ENCODE data around the gene SHC1.
A peak's percentile ranks its signal among the peaks of the same experiment; 100 is the strongest.
"Not testable (repeated sequence)": the region's sequence is repeated elsewhere in the genome, so short reads cannot be mapped to it uniquely, and the experiment has no call there.

Gene SHC1

GRCh38 chr1:154990276-154990675, 19.7 kb upstream of the SHC1 start:
- Histone ChIP-seq H3K36me3 (ENCODE audit: control insufficient read depth, insufficient read depth, low read length) (peaks cover 56% of the 10 kb centered on the region), H3K9me3 (ENCODE audit: control insufficient read depth, insufficient read depth, low read length) (no peaks in the 10 kb centered on the region), H3K9ac (ENCODE audit: low read depth, low read length) (no peak overlapping the region), H3K27ac (ENCODE audit: low read depth, low read length) (no peak overlapping the region), H3K4me3 (ENCODE audit: low read depth, low read length) (no peak overlapping the region), H3K27me3 (ENCODE audit: control insufficient read depth, insufficient read depth, low read length) (no peaks in the 10 kb centered on the region), H3K4me1 (ENCODE audit: control insufficient read depth, insufficient read depth, low read length) (no peaks in the 10 kb centered on the region)

DNA sequence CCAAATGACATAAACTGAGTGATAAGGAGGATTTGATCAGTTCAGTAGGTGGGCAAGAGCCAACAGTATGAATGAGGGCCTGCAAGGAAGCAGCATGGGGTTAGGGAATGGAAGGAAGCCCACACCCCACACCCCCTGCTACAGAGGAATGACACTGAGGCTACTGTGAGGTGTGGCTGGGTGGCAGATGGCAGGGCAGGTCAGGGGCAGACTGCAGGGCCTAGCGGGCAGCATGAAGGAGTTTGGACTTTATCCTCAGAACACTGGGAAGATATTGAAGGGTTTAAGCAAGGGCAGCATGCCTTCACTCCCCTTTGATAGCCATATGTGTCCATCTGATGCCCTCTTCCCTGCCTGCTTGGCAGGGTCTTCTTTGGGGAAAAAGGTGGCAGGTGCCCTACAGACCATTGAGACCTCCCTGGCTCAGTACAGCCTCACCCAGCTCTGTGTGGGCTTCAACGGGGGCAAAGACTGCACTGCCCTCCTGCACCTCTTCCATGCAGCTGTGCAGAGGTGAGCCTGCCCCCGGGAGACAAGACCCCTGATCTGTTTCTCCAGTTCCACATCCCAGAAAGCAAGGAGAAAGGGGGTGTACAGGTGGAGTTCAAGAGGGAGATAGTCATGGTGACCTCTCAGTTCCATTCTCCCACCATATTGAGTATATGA, 18.8 kb upstream of the SHC1 start:
- Histone ChIP-seq H3K4me3 (ENCODE audit: low read depth, low read length) (no peak overlapping the region), H3K27ac (ENCODE audit: low read depth, low read length) (no peak overlapping the region), H3K36me3 (ENCODE audit: control insufficient read depth, insufficient read depth, low read length) (peaks cover 56% of the 10 kb centered on the region), H3K9ac (ENCODE audit: low read depth, low read length) (no peak overlapping the region), H3K27me3 (ENCODE audit: control insufficient read depth, insufficient read depth, low read length) (no peaks in the 10 kb centered on the region), H3K9me3 (ENCODE audit: control insufficient read depth, insufficient read depth, low read length) (no peaks in the 10 kb centered on the region), H3K4me1 (ENCODE audit: control insufficient read depth, insufficient read depth, low read length) (no peaks in the 10 kb centered on the region)

DNA sequence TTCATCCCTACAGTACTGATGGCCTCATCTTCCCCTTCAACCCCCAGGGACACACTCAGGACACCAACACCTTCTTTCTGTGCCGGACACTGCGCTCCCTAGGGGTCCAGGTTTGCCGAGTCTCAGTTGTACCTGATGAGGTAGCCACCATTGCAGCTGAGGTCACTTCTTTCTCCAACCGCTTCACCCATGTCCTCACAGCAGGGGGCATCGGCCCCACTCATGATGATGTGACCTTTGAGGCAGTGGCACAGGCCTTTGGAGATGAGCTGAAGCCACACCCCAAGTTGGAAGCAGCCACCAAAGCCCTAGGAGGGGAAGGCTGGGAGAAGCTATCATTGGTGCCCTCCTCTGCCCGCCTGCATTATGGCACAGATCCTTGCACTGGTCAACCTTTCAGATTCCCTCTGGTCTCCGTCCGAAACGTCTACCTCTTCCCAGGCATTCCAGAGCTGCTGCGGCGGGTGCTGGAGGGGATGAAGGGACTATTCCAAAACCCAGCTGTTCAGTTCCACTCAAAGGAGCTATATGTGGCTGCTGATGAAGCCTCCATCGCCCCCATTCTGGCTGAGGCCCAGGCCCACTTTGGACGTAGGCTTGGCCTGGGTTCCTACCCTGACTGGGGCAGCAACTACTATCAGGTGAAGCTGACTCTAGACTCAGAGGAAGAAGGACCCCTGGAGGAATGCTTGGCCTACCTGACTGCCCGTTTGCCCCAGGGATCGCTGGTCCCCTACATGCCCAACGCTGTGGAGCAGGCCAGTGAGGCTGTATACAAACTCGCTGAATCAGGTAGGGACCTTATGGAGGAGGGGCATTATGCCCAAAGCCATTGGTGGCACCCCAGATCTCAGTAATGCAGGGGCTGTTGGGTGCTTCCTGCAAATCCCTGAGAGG, 17.8 kb upstream of the SHC1 start:
- H3K4me3 ChIP-seq (ENCODE audit: low read depth, low read length) = no peak overlapping the region
- H3K4me1 ChIP-seq (ENCODE audit: control insufficient read depth, insufficient read depth, low read length) = no peaks in the 10 kb centered on the region
- no peaks in the 10 kb centered on the region for H3K27me3 ChIP-seq (ENCODE audit: control insufficient read depth, insufficient read depth, low read length)
- H3K36me3 ChIP-seq (ENCODE audit: control insufficient read depth, insufficient read depth, low read length) = peaks cover 54% of the 10 kb centered on the region
- H3K27ac ChIP-seq (ENCODE audit: low read depth, low read length) = no peak overlapping the region
- H3K9ac ChIP-seq (ENCODE audit: low read depth, low read length) = no peak overlapping the region
- H3K9me3 ChIP-seq (ENCODE audit: control insufficient read depth, insufficient read depth, low read length) = no peaks in the 10 kb centered on the region

- Histone ChIP-seq H3K27me3 (ENCODE audit: control insufficient read depth, insufficient read depth, low read length) (no peaks in the 10 kb centered on the region), H3K36me3 (ENCODE audit: control insufficient read depth, insufficient read depth, low read length) (peaks cover 50% of the 10 kb centered on the region), H3K4me3 (ENCODE audit: low read depth, low read length) (no peak overlapping the region), H3K27ac (ENCODE audit: low read depth, low read length) (no peak overlapping the region), H3K4me1 (ENCODE audit: control insufficient read depth, insufficient read depth, low read length) (peaks cover 4% of the 10 kb centered on the region), H3K9ac (ENCODE audit: low read depth, low read length) (no peak overlapping the region), H3K9me3 (ENCODE audit: control insufficient read depth, insufficient read depth, low read length) (no peaks in the 10 kb centered on the region)
Measured at GRCh38 chr1:154987326-154987725, 16.8 kb upstream of the SHC1 start.

DNA sequence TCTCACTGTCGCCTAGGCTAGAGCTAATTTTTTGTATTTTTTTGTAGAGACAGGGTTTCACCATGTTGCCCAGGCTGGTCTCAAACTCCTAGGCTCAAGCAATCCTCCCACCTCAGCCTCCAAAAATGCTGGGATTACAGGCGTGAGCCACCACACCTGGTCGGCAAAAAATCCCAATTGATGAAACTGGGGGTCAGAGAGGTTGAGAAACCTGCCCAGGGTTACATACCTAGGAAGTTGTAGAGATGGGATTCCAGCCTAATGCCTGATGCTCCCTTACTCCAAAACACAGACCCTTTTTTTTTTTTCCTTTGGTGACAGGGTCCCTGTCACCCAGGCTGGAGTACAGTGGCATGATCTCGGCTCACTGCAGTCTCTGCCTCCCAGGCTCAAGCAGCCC, 16.2 kb upstream of the SHC1 start:
- not testable (repeated sequence) for H3K9ac ChIP-seq (ENCODE audit: low read depth, low read length); H3K4me3 ChIP-seq (ENCODE audit: low read depth, low read length)

GRCh38 chr1:154983776-154984466, 13.4 kb upstream of the SHC1 start:
- Histone ChIP-seq H3K4me1 (ENCODE audit: control insufficient read depth, insufficient read depth, low read length) (peaks cover 5% of the 10 kb centered on the region), H3K36me3 (ENCODE audit: control insufficient read depth, insufficient read depth, low read length) (peaks cover 40% of the 10 kb centered on the region), H3K9ac (ENCODE audit: low read depth, low read length) (peak overlapping the region; percentile 83), H3K27me3 (ENCODE audit: control insufficient read depth, insufficient read depth, low read length) (no peaks in the 10 kb centered on the region), H3K9me3 (ENCODE audit: control insufficient read depth, insufficient read depth, low read length) (no peaks in the 10 kb centered on the region), H3K27ac (ENCODE audit: low read depth, low read length) (peak overlapping the region; percentile 47), H3K4me3 (ENCODE audit: low read depth, low read length) (peak overlapping the region; percentile 90)

More for the DNA sequence above, 16.2 kb upstream of the SHC1 start:
- not testable (repeated sequence) for H3K27ac ChIP-seq (ENCODE audit: low read depth, low read length); H3K4me1 ChIP-seq (ENCODE audit: control insufficient read depth, insufficient read depth, low read length); H3K27me3 ChIP-seq (ENCODE audit: control insufficient read depth, insufficient read depth, low read length); H3K9me3 ChIP-seq (ENCODE audit: control insufficient read depth, insufficient read depth, low read length)
- peaks cover 50% of the 10 kb centered on the region for H3K36me3 ChIP-seq (ENCODE audit: control insufficient read depth, insufficient read depth, low read length)

- H3K27ac ChIP-seq (ENCODE audit: low read depth, low read length) = peak within 1 kb of the TSS; percentile 97
- H3K9me3 ChIP-seq (ENCODE audit: control insufficient read depth, insufficient read depth, low read length) = no peaks in the 10 kb centered on the region
- H3K4me1 ChIP-seq (ENCODE audit: control insufficient read depth, insufficient read depth, low read length) = peaks cover 5% of the 10 kb centered on the region
- peaks cover 37% of the 10 kb centered on the region for H3K36me3 ChIP-seq (ENCODE audit: control insufficient read depth, insufficient read depth, low read length)
- H3K4me3 ChIP-seq (ENCODE audit: low read depth, low read length) = peak within 1 kb of the TSS; percentile 90
- no peaks in the 10 kb centered on the region for H3K27me3 ChIP-seq (ENCODE audit: control insufficient read depth, insufficient read depth, low read length)
- peak within 1 kb of the TSS; percentile 83 for H3K9ac ChIP-seq (ENCODE audit: low read depth, low read length)
Measured at GRCh38 chr1:154982897-154983648, 12.5 kb upstream of the SHC1 start, which contains the start of gene FLAD1. TSS of gene FLAD1 (plus strand) at chr1:154983344. CDS start at chr1:154983695, 351 bp downstream.

DNA sequence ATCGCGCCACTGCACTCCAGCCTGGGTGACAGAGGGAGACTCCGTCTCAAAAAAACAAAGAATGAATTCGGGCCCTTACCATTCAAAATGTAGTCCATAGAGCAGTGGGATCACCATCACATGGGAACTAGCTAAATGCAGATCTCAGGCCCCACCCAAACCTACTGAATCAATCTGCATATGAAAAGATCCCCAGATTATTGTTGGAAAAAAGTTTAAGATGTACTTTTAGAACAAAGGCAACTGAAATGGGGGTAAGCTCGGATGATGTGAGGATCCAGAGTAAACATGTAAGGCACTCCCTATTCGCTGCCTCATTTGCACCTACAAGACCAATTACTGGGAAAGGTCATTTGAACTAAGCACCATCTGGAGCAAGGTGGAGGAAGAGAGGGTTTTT, 11.8 kb upstream of the SHC1 start:
- H3K27ac ChIP-seq (ENCODE audit: low read depth, low read length) = peak overlapping the region; percentile 97
- peak overlapping the region; percentile 61 for H3K4me3 ChIP-seq (ENCODE audit: low read depth, low read length)
- peaks cover 37% of the 10 kb centered on the region for H3K36me3 ChIP-seq (ENCODE audit: control insufficient read depth, insufficient read depth, low read length)

GRCh38 chr1:154978360-154978759, 7.8 kb upstream of the SHC1 start:
- Histone ChIP-seq H3K27ac (ENCODE audit: low read depth, low read length) (no peak overlapping the region), H3K4me3 (ENCODE audit: low read depth, low read length) (no peak overlapping the region), H3K27me3 (ENCODE audit: control insufficient read depth, insufficient read depth, low read length) (no peaks in the 10 kb centered on the region), H3K4me1 (ENCODE audit: control insufficient read depth, insufficient read depth, low read length) (peaks cover 13% of the 10 kb centered on the region), H3K9ac (ENCODE audit: low read depth, low read length) (no peak overlapping the region), H3K36me3 (ENCODE audit: control insufficient read depth, insufficient read depth, low read length) (peaks cover 29% of the 10 kb centered on the region), H3K9me3 (ENCODE audit: control insufficient read depth, insufficient read depth, low read length) (no peaks in the 10 kb centered on the region)

More for the DNA sequence above, 11.8 kb upstream of the SHC1 start:
- Histone ChIP-seq H3K27me3 (ENCODE audit: control insufficient read depth, insufficient read depth, low read length) (no peaks in the 10 kb centered on the region), H3K9ac (ENCODE audit: low read depth, low read length) (peak overlapping the region; percentile 80), H3K4me1 (ENCODE audit: control insufficient read depth, insufficient read depth, low read length) (peaks cover 5% of the 10 kb centered on the region), H3K9me3 (ENCODE audit: control insufficient read depth, insufficient read depth, low read length) (no peaks in the 10 kb centered on the region)

DNA sequence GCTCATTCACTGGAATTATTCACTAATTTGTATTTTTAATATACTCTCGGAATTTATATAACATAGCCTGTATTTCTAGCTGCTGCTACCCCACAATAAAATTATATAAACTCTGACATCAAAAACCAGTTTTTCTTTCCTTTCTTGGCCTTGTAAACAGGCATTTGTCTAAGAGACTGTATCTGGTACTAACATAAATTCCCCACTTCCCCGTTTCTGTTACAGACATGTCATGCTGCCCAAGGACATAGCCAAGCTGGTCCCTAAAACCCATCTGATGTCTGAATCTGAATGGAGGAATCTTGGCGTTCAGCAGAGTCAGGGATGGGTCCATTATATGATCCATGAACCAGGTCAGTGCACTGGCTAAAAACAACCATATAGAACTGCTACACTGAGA, 7.2 kb upstream of the SHC1 start:
- not testable (repeated sequence) for H3K4me3 ChIP-seq (ENCODE audit: low read depth, low read length); H3K27me3 ChIP-seq (ENCODE audit: control insufficient read depth, insufficient read depth, low read length); H3K9me3 ChIP-seq (ENCODE audit: control insufficient read depth, insufficient read depth, low read length); H3K27ac ChIP-seq (ENCODE audit: low read depth, low read length); H3K9ac ChIP-seq (ENCODE audit: low read depth, low read length)
- peaks cover 29% of the 10 kb centered on the region for H3K36me3 ChIP-seq (ENCODE audit: control insufficient read depth, insufficient read depth, low read length)
- H3K4me1 ChIP-seq (ENCODE audit: control insufficient read depth, insufficient read depth, low read length) = peaks cover 17% of the 10 kb centered on the region
